B cell (primary cell): ENCODE results near the gene HIBCH. TPM values are rescaled to one million over a fixed set of nuclear protein-coding genes. Genes with fewer than 3 reads are reported as not detected.

ENCODE experiments used
- ATAC-seq: fragments of 200-7000 bp; cut with Tn5 transposase; one replicate; pipeline ENCODE4 v1.10.0; 2021; ENCODE audit warnings: low read depth, mild to moderate bottlenecking, moderate number of reproducible peaks, moderate library complexity
- CTCF ChIA-PET: fragments of 350-600 bp; sonication (Branson Sonifier 250); formaldehyde crosslinking; loops from one replicate; lab custom pipeline; 2021; ENCODE audit warnings: antibody characterized with exemption, inconsistent platforms; lab: Charles Lee
- POLR2A ChIA-PET: fragments of 350-600 bp; sonication (Branson Sonifier 250); formaldehyde crosslinking; loops from one replicate; lab custom pipeline; 2021; ENCODE audit warnings: antibody characterized with exemption; lab: Charles Lee
- DNase-seq: peaks from one replicate; pipeline ENCODE4 v3.0.0; 2013
- H2AFZ ChIP-seq: 2 replicates; pipeline ENCODE4 v1.6.1; 2012; ENCODE audit warnings: mild to moderate bottlenecking, low read depth, low read length; ENCODE audit not compliant: insufficient read depth, poor library complexity, severe bottlenecking
- H3K27ac ChIP-seq, 2 donors: 1 replicate in 1 of 2; 2 replicates in 1 of 2; pipeline ENCODE4 v1.5.1; 2012 to 2013; ENCODE audit warnings: low read length in 2 of 2, mild to moderate bottlenecking in 2 of 2, moderate library complexity in 1 of 2
- H3K27me3 ChIP-seq, 4 experiments: fragments of 200-600 bp in 1 of 4; sonication (generic) in 1 of 4; replicated peaks in 1 of 4; 1 replicate in 2 of 4; 2 replicates in 2 of 4; pipeline versions ENCODE4 v1.6.1 to v1.7.0; 2013 to 2016; ENCODE audit warnings: low read length in 3 of 4, mild to moderate bottlenecking in 2 of 4, mixed read lengths in 1 of 4, moderate library complexity in 1 of 4; ENCODE audit not compliant: insufficient read depth in 4 of 4, control insufficient read depth in 3 of 4; ENCODE audit errors: control extremely low read depth in 1 of 4
- H3K36me3 ChIP-seq, 2 experiments: replicated peaks in 1 of 2; 1 replicate in 1 of 2; 2 replicates in 1 of 2; pipeline versions ENCODE4 v1.6.1 to v1.7.1; 2013; ENCODE audit warnings: low read length in 1 of 2; ENCODE audit not compliant: insufficient read depth in 2 of 2, control insufficient read depth in 1 of 2; ENCODE audit errors: control extremely low read depth in 1 of 2, extremely low read depth in 1 of 2
- H3K4me1 ChIP-seq, 2 donors: fragments of 200-600 bp in 1 of 2; sonication (generic) in 1 of 2; 1 replicate in 1 of 2; 2 replicates in 1 of 2; pipeline versions ENCODE4 v1.5.1 to v1.6.1; 2013 to 2017; ENCODE audit warnings: low read length in 2 of 2; ENCODE audit not compliant: control insufficient read depth in 2 of 2, insufficient read depth in 2 of 2
- H3K4me2 ChIP-seq: replicated peaks from 2 replicates; pipeline ENCODE3; 2012; ENCODE audit warnings: mild to moderate bottlenecking, low read depth, low read length; ENCODE audit not compliant: poor library complexity, severe bottlenecking
- H3K4me3 ChIP-seq, 5 experiments: fragments of 200-600 bp in 1 of 5; sonication (generic) in 1 of 5; 1 replicate in 3 of 5; 2 replicates in 2 of 5; pipeline versions ENCODE4 v1.5.1 to v1.7.0; 2011 to 2016; ENCODE audit warnings: low read length in 4 of 5, mild to moderate bottlenecking in 4 of 5, low read depth in 2 of 5, control low read depth in 1 of 5, moderate library complexity in 1 of 5; ENCODE audit not compliant: insufficient read depth in 1 of 5; ENCODE audit errors: control extremely low read depth in 1 of 5, extremely low read depth in 1 of 5
- H3K79me2 ChIP-seq: fragments of 200-600 bp; sonication (generic); one replicate; pipeline ENCODE4 v1.6.0; 2016; ENCODE audit warnings: low read length; ENCODE audit not compliant: control insufficient read depth, insufficient read depth
- H3K9ac ChIP-seq: fragments of 200-600 bp; sonication (generic); 2 replicates; pipeline ENCODE4 v1.6.1; 2017; ENCODE audit warnings: mild to moderate bottlenecking, low read length, moderate library complexity
- H3K9me3 ChIP-seq, 3 donors: one replicate each; pipeline versions ENCODE4 v1.6.1 to v1.7.1; 2013; ENCODE audit warnings: low read length in 2 of 3; ENCODE audit not compliant: control insufficient read depth in 2 of 3, insufficient read depth in 1 of 3; ENCODE audit errors: control extremely low read depth in 1 of 3
- H4K20me1 ChIP-seq: 2 replicates; pipeline ENCODE4 v1.6.0; 2012; ENCODE audit warnings: mild to moderate bottlenecking, low read length; ENCODE audit not compliant: insufficient read depth, control insufficient read depth, poor library complexity, severe bottlenecking
- H3K27ac Mint-ChIP-seq: one replicate; pipeline ENCODE4 v1.8.0; 2021; ENCODE audit warnings: mixed read lengths
- H3K27me3 Mint-ChIP-seq: one replicate; pipeline ENCODE4 v1.8.0; 2021; ENCODE audit warnings: mixed read lengths
- H3K4me1 Mint-ChIP-seq: one replicate; pipeline ENCODE4 v1.8.0; 2021; ENCODE audit warnings: mixed read lengths
- H3K4me3 Mint-ChIP-seq: one replicate; pipeline ENCODE4 v1.8.0; 2021; ENCODE audit warnings: mixed read lengths
- H3K9me3 Mint-ChIP-seq: one replicate; pipeline ENCODE4 v1.8.0; 2022; ENCODE audit warnings: mixed read lengths; ENCODE audit not compliant: insufficient read depth
- EZH2 ChIP-seq: IDR thresholded peaks from 2 replicates; pipeline ENCODE4 v1.6.1; 2012; ENCODE audit warnings: borderline replicate concordance, low read depth, mild to moderate bottlenecking, moderate library complexity, low read length; ENCODE audit not compliant: insufficient read depth, poor library complexity, severe bottlenecking
- WGBS: methylation state at CpG from one replicate; pipeline ENCODE4 v1.1.5; 2013; ENCODE audit warnings: missing lambda C conversion rate; ENCODE audit not compliant: insufficient coverage; 5-methylcytosine and 5-hydroxymethylcytosine counted together
- intact Hi-C: fragments of 100-400 bp; cut with micrococcal nuclease; formaldehyde crosslinking; loops from one replicate; pipeline ENCODE4 v1.10.0; 2022
- polyA plus RNA-seq: library from polyadenylated mRNA; depleted of rRNA; stranded (reverse); fragments of >200 nt; gene quantifications from 2 replicates; pipeline ENCODE4 v1.2.3, GENCODE V29; 2012
- total RNA-seq, 2 donors: library from RNA; stranded (reverse); fragments of 120-200 nt in 1 of 2; gene quantifications; 1 replicate in 1 of 2; 2 replicates in 1 of 2; pipeline versions ENCODE4 v1.2.3 to v1.2.4, GENCODE V29; 2013 to 2022
- TF ChIP-seq, protein P1 (sequence below): fragments of 200-600 bp; IDR thresholded peaks from one replicate; pipeline ENCODE4 v1.8.0; 2022; ENCODE audit warnings: antibody characterized with exemption, mild to moderate bottlenecking

Gene HIBCH
- total and polyA plus RNA-seq, 2 donors (not counting 1 experiment from before 2014, with no cell fraction given), result 5.6 to 30.2 TPM

DNA sequence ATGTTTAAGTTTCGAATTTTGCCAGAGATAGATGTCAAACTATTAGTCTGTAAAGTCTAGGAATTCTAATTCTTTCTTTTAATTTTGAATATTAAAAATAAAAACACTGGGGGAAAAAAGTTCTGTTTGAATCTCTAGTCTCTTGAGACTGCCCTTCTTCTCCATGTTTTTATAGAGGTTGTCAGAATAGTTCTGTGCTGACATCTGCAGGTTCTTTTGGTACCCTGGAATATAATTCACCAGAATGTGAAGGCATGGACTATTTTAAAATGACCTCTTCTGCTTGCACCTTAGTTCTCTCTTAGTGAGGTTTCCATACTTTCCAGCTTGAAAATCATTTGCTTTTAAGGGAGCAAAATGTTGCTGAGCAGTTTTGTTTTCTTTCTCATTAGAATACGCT is 136.1 kb downstream of the HIBCH start:
- no peak for DNase-seq
- Histone ChIP-seq H3K36me3 (no peaks in the 10 kb centered on the region), H3K27me3 (peaks cover 0 to 9% (median 0%) of the 10 kb centered on the region in 4 experiments), H3K4me1 (peaks cover 16 to 22% of the 10 kb centered on the region in 2 donors), H4K20me1 (no peaks in the 10 kb centered on the region), H2AFZ (no peak overlapping the region), H3K27ac (no peak overlapping the region), H3K9me3 (no peaks in the 10 kb centered on the region), H3K4me2 (no peak overlapping the region), H3K4me3 (no peak overlapping the region), H3K9ac (no peak overlapping the region), H3K79me2 (no peaks in the 10 kb centered on the region)
- ATAC-seq, result no peak
- Mint-ChIP-seq H3K27me3 (no peaks in the 10 kb centered on the region), H3K9me3 (no peaks in the 10 kb centered on the region), H3K4me3 (no peak overlapping the region), H3K27ac (no peak overlapping the region), H3K4me1 (peaks cover 26% of the 10 kb centered on the region)
- WGBS, result no CpG with 5 or more reads among the region's 2 CpGs
- intact Hi-C loops, result loop anchor here (5.0 to 10.0 kb wide), 4 partner anchors 96 to 509 kb away; partner anchors contain the start of genes ANKAR, HIBCH and NEMP2
- CTCF ChIA-PET, result no interaction called here
- POLR2A ChIA-PET, result no interaction called here
- TF ChIP-seq, protein P1, sequence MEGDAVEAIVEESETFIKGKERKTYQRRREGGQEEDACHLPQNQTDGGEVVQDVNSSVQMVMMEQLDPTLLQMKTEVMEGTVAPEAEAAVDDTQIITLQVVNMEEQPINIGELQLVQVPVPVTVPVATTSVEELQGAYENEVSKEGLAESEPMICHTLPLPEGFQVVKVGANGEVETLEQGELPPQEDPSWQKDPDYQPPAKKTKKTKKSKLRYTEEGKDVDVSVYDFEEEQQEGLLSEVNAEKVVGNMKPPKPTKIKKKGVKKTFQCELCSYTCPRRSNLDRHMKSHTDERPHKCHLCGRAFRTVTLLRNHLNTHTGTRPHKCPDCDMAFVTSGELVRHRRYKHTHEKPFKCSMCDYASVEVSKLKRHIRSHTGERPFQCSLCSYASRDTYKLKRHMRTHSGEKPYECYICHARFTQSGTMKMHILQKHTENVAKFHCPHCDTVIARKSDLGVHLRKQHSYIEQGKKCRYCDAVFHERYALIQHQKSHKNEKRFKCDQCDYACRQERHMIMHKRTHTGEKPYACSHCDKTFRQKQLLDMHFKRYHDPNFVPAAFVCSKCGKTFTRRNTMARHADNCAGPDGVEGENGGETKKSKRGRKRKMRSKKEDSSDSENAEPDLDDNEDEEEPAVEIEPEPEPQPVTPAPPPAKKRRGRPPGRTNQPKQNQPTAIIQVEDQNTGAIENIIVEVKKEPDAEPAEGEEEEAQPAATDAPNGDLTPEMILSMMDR, result no peak
- TF ChIP-seq EZH2, result no peak

DNA sequence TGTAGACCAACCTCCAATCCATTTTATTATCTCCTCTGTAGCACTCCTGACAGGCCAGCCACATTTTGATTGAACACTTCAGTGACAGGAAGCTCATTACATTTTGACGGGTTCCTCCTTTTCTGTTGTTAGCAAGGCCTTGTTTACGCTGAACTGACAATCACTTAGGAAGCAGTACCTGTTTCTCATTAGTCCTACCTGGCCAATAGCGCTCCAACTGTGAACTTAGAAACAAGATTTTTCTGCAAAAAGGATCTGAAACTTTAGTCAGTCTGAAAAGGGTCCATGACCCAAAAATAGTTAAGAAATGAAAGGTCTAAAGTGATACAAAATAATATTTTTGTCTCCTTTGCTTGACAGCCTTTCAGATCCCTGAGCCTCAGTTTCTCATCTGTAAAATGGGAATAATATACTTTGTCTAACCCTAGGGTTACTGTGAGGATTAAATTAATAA is 137.5 kb downstream of the HIBCH start:
- no peak overlapping the region for H3K4me3 ChIP-seq
- H3K4me3 Mint-ChIP-seq, result peak overlapping the region; percentile 30
- DNase-seq (peak; percentile 40), ATAC-seq (no peak)
- POLR2A ChIA-PET, result no interaction called here
- intact Hi-C loops, result loop anchor here (5.0 to 10.0 kb wide), 4 partner anchors 95 to 507 kb away; partner anchors contain the start of genes ANKAR, HIBCH and NEMP2
- peaks cover 16 to 22% of the 10 kb centered on the region in 2 donors for H3K4me1 ChIP-seq
- peaks cover 0 to 9% (median 0%) of the 10 kb centered on the region in 4 experiments for H3K27me3 ChIP-seq
- CTCF ChIA-PET, result no interaction called here
- TF ChIP-seq EZH2, result no peak
- TF ChIP-seq, protein P1, result no peak
- H3K4me2 ChIP-seq, result peak overlapping the region; percentile 93
- H3K27ac Mint-ChIP-seq, result peak overlapping the region; percentile 50
- no peaks in the 10 kb centered on the region for H3K9me3 ChIP-seq
- WGBS, result 11% methylated on average over 1 of the region's 3 CpGs
- peaks cover 26% of the 10 kb centered on the region for H3K4me1 Mint-ChIP-seq
- no peaks in the 10 kb centered on the region for H3K27me3 Mint-ChIP-seq
- no peak overlapping the region for H2AFZ ChIP-seq
- H4K20me1 ChIP-seq, result no peaks in the 10 kb centered on the region
- H3K79me2 ChIP-seq, result no peaks in the 10 kb centered on the region
- peak overlapping the region in 1 of 2 donors; percentile 38 for H3K27ac ChIP-seq
- no peaks in the 10 kb centered on the region for H3K36me3 ChIP-seq
- H3K9ac ChIP-seq, result no peak overlapping the region
- no peaks in the 10 kb centered on the region for H3K9me3 Mint-ChIP-seq
